Endometrium (tissue), 2 donors: ENCODE results near the gene PDE6H.

ENCODE experiments used
- FAIRE-seq: peaks from 2 replicates; lab custom pipeline; 2012; peaks lifted over from hg19 to GRCh38; lab: Jason Lieb, UNC
- donor health status: control.
- donor health status: control.

Gene PDE6H

DNA sequence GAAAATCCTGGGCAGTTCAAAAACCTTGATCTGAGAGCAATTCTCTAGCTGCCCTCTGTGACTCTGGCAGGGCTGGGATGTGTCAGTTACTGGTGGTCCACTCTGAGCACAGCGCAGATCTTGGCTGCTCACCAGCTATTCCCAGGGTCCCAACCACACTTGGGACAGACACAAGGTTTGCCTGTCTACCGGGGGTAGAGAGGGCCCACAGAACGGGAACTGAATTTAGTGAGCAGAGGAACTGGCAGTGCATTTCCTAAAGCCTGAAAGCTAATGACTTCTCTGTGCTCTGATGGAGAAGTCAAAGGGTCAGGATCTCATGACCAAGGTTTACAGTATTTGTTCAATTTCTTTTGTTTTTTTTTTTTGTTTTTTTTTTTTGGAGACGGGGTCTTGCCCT is 2.6 kb downstream of the PDE6H start:
- FAIRE-seq = no peak

DNA sequence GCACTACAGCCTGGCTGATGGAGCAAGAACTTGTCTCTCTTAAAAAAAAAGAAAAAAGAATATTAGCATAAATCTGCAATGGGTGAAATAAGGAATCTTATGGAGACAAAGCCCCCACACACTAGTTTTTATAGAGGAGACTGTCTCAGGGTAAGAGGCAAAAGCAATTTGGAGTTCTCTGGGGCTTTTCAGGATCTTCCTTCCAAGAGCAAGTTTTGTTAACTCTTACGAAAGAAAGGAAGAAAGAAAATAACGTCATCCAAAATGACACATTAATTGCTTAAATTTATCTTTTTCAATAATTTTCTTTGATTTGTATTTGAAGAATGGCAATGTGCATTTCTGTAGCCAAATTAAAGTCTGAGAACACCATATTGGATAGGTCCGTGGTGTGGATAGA is 3.8 kb downstream of the PDE6H start:
- FAIRE-seq = no peak

DNA sequence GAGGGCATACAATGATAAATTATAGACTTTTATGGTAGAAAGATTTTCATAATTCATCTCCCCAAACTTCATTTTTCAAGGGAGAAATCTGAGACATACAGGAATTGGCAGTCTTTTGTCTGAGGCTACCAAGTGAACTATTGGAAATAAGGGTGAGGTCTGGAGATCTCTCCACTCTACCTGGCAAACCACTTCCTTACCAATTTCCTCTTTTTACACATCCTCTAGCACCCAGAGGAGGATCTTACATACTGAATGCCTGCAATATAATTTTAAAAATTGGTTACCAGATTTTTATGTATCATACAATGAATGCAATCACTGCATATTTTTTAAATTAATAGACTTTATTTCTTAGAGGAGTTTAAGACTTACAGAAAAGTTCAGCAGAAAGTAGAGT is 6.6 kb downstream of the PDE6H start:
- FAIRE-seq = no peak

GRCh38 chr12:14981049-14981448 is 8.2 kb downstream of the PDE6H start:
- FAIRE-seq = no peak

DNA sequence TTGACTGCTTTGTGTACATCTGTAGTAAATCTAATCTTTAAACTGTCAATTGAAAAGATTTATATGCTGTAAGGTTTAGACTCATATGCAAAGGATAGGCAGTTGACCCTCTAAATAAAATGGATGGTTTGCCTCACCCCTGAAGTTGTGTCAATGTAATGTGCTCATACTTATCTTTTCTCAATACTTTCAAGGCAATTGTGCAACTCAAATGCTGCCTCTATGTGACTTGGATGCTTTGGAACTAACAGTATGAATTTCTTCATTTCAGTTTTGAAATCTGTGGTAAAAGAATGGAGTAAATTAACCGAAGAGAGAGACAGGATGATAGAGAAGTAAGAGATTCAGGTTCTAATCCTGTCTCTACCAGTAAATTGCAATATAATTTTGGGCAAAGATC is 9.7 kb downstream of the PDE6H start:
- FAIRE-seq = no peak

DNA sequence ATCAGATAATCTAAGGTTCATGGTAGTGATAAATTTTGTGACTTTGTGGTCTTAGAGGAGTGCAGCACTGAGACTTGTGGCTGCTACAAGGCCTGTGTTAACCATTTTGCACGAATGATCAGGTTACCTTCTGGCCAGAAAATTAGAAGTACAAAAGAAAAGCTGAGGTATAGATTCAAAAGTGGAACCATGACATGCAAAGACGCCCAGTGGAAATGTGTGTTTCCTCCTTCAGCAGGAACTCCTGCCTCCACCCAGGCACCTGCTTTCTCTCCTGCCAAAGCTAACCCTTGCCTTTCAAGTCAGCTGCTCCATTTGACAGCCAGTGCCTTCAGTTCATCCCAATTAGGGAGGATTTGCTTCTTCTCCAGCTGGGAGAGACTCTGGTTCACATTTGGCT is 10.1 kb downstream of the PDE6H start:
- FAIRE-seq = no peak

DNA sequence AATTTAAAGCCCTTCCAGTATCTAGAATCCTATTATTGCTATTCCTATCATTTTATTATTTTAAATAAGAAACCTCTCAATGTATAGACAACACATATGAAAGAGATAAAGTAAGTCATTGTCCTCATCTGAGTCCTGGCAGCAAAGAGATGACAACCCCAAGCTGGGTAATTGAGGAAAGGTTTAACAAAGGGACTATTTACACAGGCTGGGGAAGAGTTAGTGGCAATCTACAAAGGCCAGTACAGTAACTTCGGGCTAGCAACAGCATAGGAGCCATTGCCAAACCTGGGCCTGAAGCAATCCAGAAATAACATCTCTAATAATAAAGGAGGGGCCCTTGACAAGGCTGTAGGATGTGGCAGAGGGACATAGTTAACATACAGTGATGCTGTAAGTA is 11.2 kb downstream of the PDE6H start:
- no peak for FAIRE-seq

GRCh38 chr12:14984766-14985285 is 12.0 kb downstream of the PDE6H start:
- FAIRE-seq = no peak

DNA sequence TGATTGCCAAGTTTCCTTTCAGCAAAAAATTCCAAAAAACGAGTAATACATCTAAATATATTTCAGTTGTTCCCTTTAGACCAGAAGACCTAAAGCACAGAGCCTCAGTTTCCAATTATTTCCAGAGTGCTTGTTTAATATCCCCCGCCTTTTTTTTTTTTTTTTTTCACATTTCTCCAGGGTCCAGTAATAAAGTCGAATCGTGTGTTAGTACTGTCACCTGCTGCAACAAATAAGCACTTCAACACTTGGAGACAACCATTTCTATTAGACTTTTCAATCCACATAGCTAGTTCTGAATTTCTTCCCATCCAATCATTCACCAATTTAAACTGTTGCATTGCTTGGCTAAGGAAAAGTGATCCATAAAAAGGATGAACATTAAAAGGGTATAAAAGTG is 13.6 kb downstream of the PDE6H start:
- FAIRE-seq = no peak

DNA sequence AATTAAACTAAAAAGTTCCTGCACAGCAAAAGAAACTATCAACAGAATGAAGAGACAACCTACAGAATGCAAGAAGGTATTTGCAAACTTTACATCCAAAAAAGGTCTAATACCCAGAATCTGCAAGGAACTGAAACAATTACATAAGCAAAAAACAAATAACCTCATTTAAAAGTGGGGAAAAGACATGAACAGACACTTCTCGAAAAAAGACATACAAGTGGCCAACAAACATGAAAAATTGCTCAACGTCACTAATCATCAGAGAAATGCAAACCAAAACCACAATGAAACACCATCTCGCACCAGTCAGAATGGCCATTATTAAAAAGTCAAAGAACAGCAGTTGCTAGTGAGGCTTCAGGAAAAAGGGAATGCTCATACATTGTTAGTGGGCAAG is 15.2 kb downstream of the PDE6H start:
- no peak for FAIRE-seq

- FAIRE-seq = no peak
Measured at GRCh38 chr12:14989790-14990189, 16.9 kb downstream of the PDE6H start.

- FAIRE-seq = no peak
Measured at GRCh38 chr12:14991069-14991468, 18.2 kb downstream of the PDE6H start.

- FAIRE-seq = no peak
Measured at GRCh38 chr12:14992673-14993072, 19.8 kb downstream of the PDE6H start.

DNA sequence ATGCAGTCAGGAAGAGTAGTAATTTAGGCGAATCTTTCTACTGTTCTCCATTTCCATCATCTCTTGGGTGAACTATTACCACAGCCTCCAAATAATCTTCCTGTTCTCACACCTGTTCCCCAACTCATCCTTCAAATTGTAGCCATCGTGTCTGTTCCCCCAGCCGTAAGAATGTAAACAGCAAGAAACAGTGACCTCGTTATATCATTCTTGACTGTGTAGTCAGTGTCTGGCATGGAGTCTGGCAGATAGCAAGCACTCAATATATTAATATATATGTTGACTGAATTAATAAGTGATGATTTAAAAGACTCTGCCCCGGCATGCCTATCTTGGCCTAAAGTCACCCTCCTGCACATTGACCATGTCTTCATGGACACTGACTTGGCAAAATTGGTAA is 20.3 kb downstream of the PDE6H start:
- FAIRE-seq = no peak

GRCh38 chr12:14993537-14994266 is 20.9 kb downstream of the PDE6H start:
- FAIRE-seq = no peak

DNA sequence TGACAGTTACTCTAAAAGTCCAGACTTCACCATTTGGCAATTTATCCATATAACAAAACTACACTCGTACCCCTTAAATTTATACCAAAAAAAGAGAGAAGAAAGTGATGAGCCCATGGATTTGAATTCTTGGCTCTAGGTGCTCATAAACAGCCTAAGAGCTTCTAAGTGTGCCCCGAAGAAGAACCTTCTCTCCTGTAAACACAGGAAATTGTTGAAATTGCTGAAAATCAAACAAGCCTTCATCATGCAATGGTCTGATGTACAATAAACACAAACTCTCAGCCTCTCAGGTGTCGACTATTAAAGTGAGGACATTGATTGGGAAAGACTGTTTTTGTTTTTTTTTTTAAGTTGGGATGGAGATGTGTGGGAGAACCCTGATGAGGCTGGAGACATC is 21.8 kb downstream of the PDE6H start:
- FAIRE-seq = peak; percentile 66

DNA sequence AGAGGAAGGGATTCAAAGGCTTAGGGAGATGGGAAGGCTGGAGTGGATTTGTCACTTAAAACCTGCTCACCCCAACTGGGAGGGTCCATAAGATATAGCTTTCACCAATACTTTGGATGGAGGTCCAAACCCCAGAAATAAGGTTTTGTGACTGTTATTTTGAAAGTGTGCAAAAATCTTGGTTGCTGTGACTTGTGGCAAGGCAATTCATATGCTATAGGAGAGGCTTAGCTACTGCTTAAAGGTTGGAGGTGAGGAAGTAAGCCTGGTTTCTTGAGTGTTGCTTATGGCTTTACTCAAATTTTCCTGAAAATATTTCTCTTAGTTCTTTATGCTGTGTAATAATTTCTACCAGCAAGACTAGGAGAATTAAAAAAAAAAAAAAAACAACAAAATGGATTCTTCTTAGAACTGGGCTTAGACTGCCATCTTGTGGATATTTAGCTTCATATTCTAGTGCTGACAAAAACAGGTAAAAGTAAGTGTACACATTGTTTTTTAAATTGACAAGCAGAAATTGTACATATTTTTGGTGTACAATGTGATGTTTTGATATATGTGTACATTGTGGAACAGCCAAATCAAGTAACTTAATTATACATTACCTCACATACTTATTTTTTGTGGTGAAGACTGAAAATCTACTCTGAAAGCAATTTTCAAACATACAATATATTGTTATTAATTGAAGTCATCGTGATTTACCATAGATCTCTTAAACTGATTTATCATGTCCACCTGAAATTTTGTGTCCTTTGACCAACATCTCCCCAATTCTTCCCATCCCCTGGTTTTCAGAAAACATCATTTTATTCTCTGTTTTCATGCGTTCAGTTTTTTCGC is 23.0 kb downstream of the PDE6H start:
- FAIRE-seq = peak; percentile 98

GRCh38 chr12:14997998-14998397 is 25.2 kb downstream of the PDE6H start:
- FAIRE-seq = peak; percentile 94

DNA sequence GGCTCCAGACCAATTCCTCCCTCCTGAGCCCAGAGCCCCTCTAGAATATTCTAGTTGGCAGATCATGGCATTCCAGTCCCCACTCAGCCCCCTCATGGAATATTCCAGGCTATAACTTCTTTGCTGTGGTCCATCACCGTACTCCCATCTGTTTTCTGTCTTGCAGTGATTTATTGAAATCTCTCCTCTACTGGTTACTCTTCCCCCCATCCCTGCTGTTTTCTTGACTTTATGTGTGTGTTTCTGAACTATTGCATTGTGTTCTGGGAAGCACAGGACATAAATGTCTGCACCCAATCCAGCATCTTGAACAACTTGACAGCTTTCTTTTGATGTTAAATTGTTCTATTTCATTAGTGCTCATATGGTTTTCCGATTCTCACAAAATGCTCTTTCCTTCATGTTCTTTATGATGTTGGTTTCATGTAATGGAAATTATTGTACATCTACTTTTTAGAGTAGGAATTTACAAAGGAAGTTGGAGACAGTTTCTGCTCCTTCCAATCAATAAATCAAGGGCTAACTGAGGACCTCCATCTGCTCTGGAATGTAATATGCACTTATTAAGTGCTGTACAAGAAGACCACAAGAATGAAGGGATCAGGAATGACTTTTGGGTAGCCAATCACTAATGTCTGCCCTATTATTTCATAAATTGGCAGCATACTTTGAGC is 26.3 kb downstream of the PDE6H start:
- peak; percentile 63 for FAIRE-seq

GRCh38 chr12:14999695-15000365 is 27.0 kb downstream of the PDE6H start:
- no peak for FAIRE-seq

GRCh38 chr12:15000575-15000974 is 27.7 kb downstream of the PDE6H start:
- FAIRE-seq = no peak

DNA sequence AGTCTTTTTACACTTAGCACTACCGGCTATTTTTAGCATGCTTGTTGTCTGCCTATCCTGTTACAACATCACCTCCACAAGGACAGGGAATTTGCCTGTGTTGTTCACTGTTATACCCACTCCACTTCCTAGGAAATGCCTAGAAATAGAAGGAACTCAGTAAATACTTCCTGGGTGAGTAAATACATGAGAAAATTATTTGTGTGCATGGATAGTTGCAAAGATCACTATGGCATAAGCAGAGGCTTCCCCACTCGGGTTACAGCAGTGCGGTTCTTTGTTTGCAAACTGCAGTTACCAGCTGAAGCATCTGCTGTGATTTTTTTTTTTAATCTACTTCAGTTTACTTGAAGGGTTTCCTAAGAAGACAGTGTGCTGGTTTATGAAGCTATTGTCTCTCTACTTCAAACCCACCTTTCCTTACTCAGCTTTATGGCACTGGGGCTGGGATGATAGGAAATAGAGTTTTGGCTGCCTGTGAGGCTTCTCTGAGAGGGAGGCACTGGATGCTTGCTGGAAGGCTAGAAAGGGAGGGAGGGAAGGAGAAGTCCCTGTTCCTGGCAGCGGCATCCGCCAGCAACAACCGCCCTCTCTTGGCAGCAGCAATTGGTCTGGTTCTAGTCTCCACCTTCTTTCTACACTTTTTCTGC is 29.0 kb downstream of the PDE6H start:
- FAIRE-seq = no peak
